NCI-H1417 (cell line): Measurements from ENCODE around the gene MRFAP1.
"Not testable (repeated sequence)": the region's sequence is repeated elsewhere in the genome, so short reads cannot be mapped to it uniquely, and the experiment has no call there.

ENCODE experiments used
- DNase-seq, 3 experiments: peaks; one replicate each; lab custom pipeline; 2025; lab: John Stamatoyannopoulos, UW

The MRFAP1 gene

GRCh38 chr4:6634746-6635145, 5.7 kb upstream of the MRFAP1 start:
- no peak for DNase-seq

- no peak for DNase-seq
Measured at GRCh38 chr4:6639137-6639680, 1.3 kb upstream of the MRFAP1 start.

GRCh38 chr4:6641164-6641970, 882 bp downstream of the MRFAP1 start:
- peak; percentile 47 to 71 (median 57) for DNase-seq

GRCh38 chr4:6641971-6642320, 1.5 kb downstream of the MRFAP1 start:
- no peak for DNase-seq

- DNase-seq, result no peak
Measured at GRCh38 chr4:6643141-6643847, 2.8 kb downstream of the MRFAP1 start.

GRCh38 chr4:6644792-6645530, 4.5 kb downstream of the MRFAP1 start:
- no peak for DNase-seq

GRCh38 chr4:6647169-6647568, 6.7 kb downstream of the MRFAP1 start:
- DNase-seq, result no peak

- DNase-seq, result no peak
Measured at GRCh38 chr4:6647582-6648230, 7.2 kb downstream of the MRFAP1 start.

GRCh38 chr4:6649216-6649615, 8.7 kb downstream of the MRFAP1 start:
- DNase-seq, result no peak

- not testable (repeated sequence) for DNase-seq
Measured at GRCh38 chr4:6654211-6654610, 13.7 kb downstream of the MRFAP1 start.

GRCh38 chr4:6655291-6655690, 14.8 kb downstream of the MRFAP1 start:
- not testable (repeated sequence) for DNase-seq

- no peak for DNase-seq
Measured at GRCh38 chr4:6655924-6656323, 15.4 kb downstream of the MRFAP1 start.

- DNase-seq, result no peak
Measured at GRCh38 chr4:6657242-6658208, 17.0 kb downstream of the MRFAP1 start.

GRCh38 chr4:6658209-6658595, 17.7 kb downstream of the MRFAP1 start:
- no peak for DNase-seq

- no peak for DNase-seq
Measured at GRCh38 chr4:6658597-6659075, 18.2 kb downstream of the MRFAP1 start.

- no peak for DNase-seq
Measured at GRCh38 chr4:6659897-6660296, 19.4 kb downstream of the MRFAP1 start.

- DNase-seq, result no peak
Measured at GRCh38 chr4:6660430-6660829, 19.9 kb downstream of the MRFAP1 start.

- no peak for DNase-seq
Measured at GRCh38 chr4:6662591-6662990, 22.1 kb downstream of the MRFAP1 start.

- no peak for DNase-seq
Measured at GRCh38 chr4:6663596-6664393, 23.3 kb downstream of the MRFAP1 start.

GRCh38 chr4:6665320-6665654, 24.8 kb downstream of the MRFAP1 start:
- no peak for DNase-seq
